Effector memory CD4-positive, alpha-beta T cell (primary cell): ENCODE measurements around the gene FSHR.

Experiments
- DNase-seq, 3 donors: peaks; one replicate each; pipeline ENCODE4 v3.0.0-alpha.2; 2020
- H3K27ac ChIP-seq: 2 replicates; pipeline ENCODE4 v1.7.0; 2013; ENCODE audit warnings: mild to moderate bottlenecking, low read length, moderate library complexity; ENCODE audit not compliant: insufficient read depth, poor library complexity, severe bottlenecking
- H3K27me3 ChIP-seq: replicated peaks from 2 replicates; pipeline ENCODE4 v1.7.0; 2013; ENCODE audit warnings: mild to moderate bottlenecking, low read length; ENCODE audit not compliant: insufficient read depth, control insufficient read depth, poor library complexity, severe bottlenecking
- H3K36me3 ChIP-seq: 2 replicates; pipeline ENCODE4 v1.7.0; 2013; ENCODE audit warnings: mild to moderate bottlenecking, low read length, moderate library complexity; ENCODE audit not compliant: control insufficient read depth, insufficient read depth
- H3K4me1 ChIP-seq: 2 replicates; pipeline ENCODE4 v1.7.0; 2013; ENCODE audit warnings: low read length, mild to moderate bottlenecking; ENCODE audit not compliant: control insufficient read depth, insufficient read depth, poor library complexity, severe bottlenecking
- H3K4me3 ChIP-seq: 2 replicates; pipeline ENCODE4 v1.7.0; 2013; ENCODE audit warnings: low read length, low read depth, mild to moderate bottlenecking; ENCODE audit not compliant: insufficient read depth, poor library complexity, severe bottlenecking
- H3K9me3 ChIP-seq: 2 replicates; pipeline ENCODE4 v1.7.0; 2013; ENCODE audit warnings: mild to moderate bottlenecking, low read length, moderate library complexity; ENCODE audit not compliant: control insufficient read depth

Gene FSHR

GRCh38 chr2:49069829-49070228 is 84.5 kb downstream of the FSHR start:
- Histone ChIP-seq H3K36me3 (no peaks in the 10 kb centered on the region), H3K27me3 (no peaks in the 10 kb centered on the region), H3K4me3 (no peak overlapping the region), H3K27ac (no peak overlapping the region), H3K4me1 (no peaks in the 10 kb centered on the region), H3K9me3 (no peaks in the 10 kb centered on the region)
- no peak for DNase-seq

- no peaks in the 10 kb centered on the region for H3K9me3 ChIP-seq
- no peak overlapping the region for H3K4me3 ChIP-seq
- H3K4me1 ChIP-seq = no peaks in the 10 kb centered on the region
- no peaks in the 10 kb centered on the region for H3K36me3 ChIP-seq
- no peak for DNase-seq
- H3K27ac ChIP-seq = no peak overlapping the region
- H3K27me3 ChIP-seq = no peaks in the 10 kb centered on the region
Observed at GRCh38 chr2:49068613-49069012, 85.7 kb downstream of the FSHR start.

GRCh38 chr2:49067971-49068370 is 86.3 kb downstream of the FSHR start:
- H3K9me3 ChIP-seq = no peaks in the 10 kb centered on the region
- H3K27ac ChIP-seq = no peak overlapping the region
- H3K4me1 ChIP-seq = no peaks in the 10 kb centered on the region
- no peak for DNase-seq
- H3K27me3 ChIP-seq = no peaks in the 10 kb centered on the region
- no peak overlapping the region for H3K4me3 ChIP-seq
- H3K36me3 ChIP-seq = no peaks in the 10 kb centered on the region

GRCh38 chr2:49053156-49053555 is 101.2 kb downstream of the FSHR start:
- Histone ChIP-seq H3K27ac (no peak overlapping the region), H3K36me3 (no peaks in the 10 kb centered on the region), H3K4me1 (no peaks in the 10 kb centered on the region), H3K27me3 (no peaks in the 10 kb centered on the region), H3K4me3 (no peak overlapping the region), H3K9me3 (no peaks in the 10 kb centered on the region)
- DNase-seq = no peak

- Histone ChIP-seq H3K27me3 (no peaks in the 10 kb centered on the region), H3K4me3 (no peak overlapping the region), H3K9me3 (no peaks in the 10 kb centered on the region), H3K27ac (no peak overlapping the region), H3K4me1 (no peaks in the 10 kb centered on the region), H3K36me3 (no peaks in the 10 kb centered on the region)
- no peak for DNase-seq
Observed at GRCh38 chr2:49050265-49050664, 104.0 kb downstream of the FSHR start.

GRCh38 chr2:49049161-49049560 is 105.2 kb downstream of the FSHR start:
- Histone ChIP-seq H3K9me3 (no peaks in the 10 kb centered on the region), H3K27ac (no peak overlapping the region), H3K4me1 (no peaks in the 10 kb centered on the region), H3K36me3 (no peaks in the 10 kb centered on the region), H3K27me3 (no peaks in the 10 kb centered on the region), H3K4me3 (no peak overlapping the region)
- DNase-seq = no peak

- no peak overlapping the region for H3K4me3 ChIP-seq
- H3K36me3 ChIP-seq = no peaks in the 10 kb centered on the region
- H3K9me3 ChIP-seq = no peaks in the 10 kb centered on the region
- DNase-seq = no peak
- no peaks in the 10 kb centered on the region for H3K4me1 ChIP-seq
- no peak overlapping the region for H3K27ac ChIP-seq
- H3K27me3 ChIP-seq = no peaks in the 10 kb centered on the region
Observed at GRCh38 chr2:49045083-49045482, 109.2 kb downstream of the FSHR start.

GRCh38 chr2:49044350-49045079 is 109.8 kb downstream of the FSHR start:
- Histone ChIP-seq H3K27ac (no peak overlapping the region), H3K9me3 (no peaks in the 10 kb centered on the region), H3K4me3 (no peak overlapping the region)

GRCh38 chr2:49043405-49043982 is 110.8 kb downstream of the FSHR start:
- H3K36me3 ChIP-seq = no peaks in the 10 kb centered on the region
- H3K4me3 ChIP-seq = no peak overlapping the region
- H3K9me3 ChIP-seq = no peaks in the 10 kb centered on the region
- no peaks in the 10 kb centered on the region for H3K27me3 ChIP-seq
- H3K27ac ChIP-seq = no peak overlapping the region
- DNase-seq = no peak
- H3K4me1 ChIP-seq = no peaks in the 10 kb centered on the region

More at GRCh38 chr2:49044350-49045079, 109.8 kb downstream of the FSHR start:
- DNase-seq = no peak
- Histone ChIP-seq H3K27me3 (no peaks in the 10 kb centered on the region), H3K36me3 (no peaks in the 10 kb centered on the region), H3K4me1 (no peaks in the 10 kb centered on the region)

- Histone ChIP-seq H3K36me3 (no peaks in the 10 kb centered on the region), H3K9me3 (no peaks in the 10 kb centered on the region), H3K27ac (no peak overlapping the region), H3K4me3 (no peak overlapping the region), H3K4me1 (no peaks in the 10 kb centered on the region), H3K27me3 (no peaks in the 10 kb centered on the region)
- no peak for DNase-seq
Observed at GRCh38 chr2:49042488-49042887, 111.8 kb downstream of the FSHR start.
